Astrocyte (in vitro differentiated cells and primary cell): ENCODE data around the gene YPEL1. TPM values are rescaled to one million over a fixed set of nuclear protein-coding genes. Genes with fewer than 3 reads are reported as not detected.

ENCODE experiments used
- DNase-seq: peaks from one replicate; pipeline ENCODE4 v3.0.0-alpha.2; 2010; ENCODE audit warnings: low read depth
- FAIRE-seq: peaks from 2 replicates; lab custom pipeline; 2011; peaks lifted over from hg19 to GRCh38; lab: Jason Lieb, UNC
- H2AFZ ChIP-seq: 2 replicates; pipeline ENCODE4 v1.6.0; 2012; ENCODE audit warnings: low read depth, low read length, inconsistent platforms
- H3K27ac ChIP-seq: 2 replicates; pipeline ENCODE4 v1.5.1; 2011; ENCODE audit warnings: low read depth, low read length, inconsistent platforms
- H3K27me3 ChIP-seq: 2 replicates; pipeline ENCODE4 v1.6.0; 2011; ENCODE audit warnings: low read length, inconsistent platforms; ENCODE audit not compliant: insufficient read depth
- H3K36me3 ChIP-seq: 2 replicates; pipeline ENCODE4 v1.5.1; 2011; ENCODE audit warnings: low read length, inconsistent platforms; ENCODE audit not compliant: insufficient read depth
- H3K4me1 ChIP-seq: 2 replicates; pipeline ENCODE4 v1.5.1; 2011; ENCODE audit warnings: low read length, inconsistent platforms; ENCODE audit not compliant: insufficient read depth
- H3K4me2 ChIP-seq: 2 replicates; pipeline ENCODE4 v1.6.0; 2012; ENCODE audit warnings: low read length, inconsistent platforms
- H3K4me3 ChIP-seq: 2 replicates; pipeline ENCODE4 v1.5.1; 2011; ENCODE audit warnings: low read depth, mild to moderate bottlenecking, low read length, inconsistent platforms; ENCODE audit not compliant: insufficient read depth
- H3K79me2 ChIP-seq: 2 replicates; pipeline ENCODE4 v1.6.0; 2012; ENCODE audit warnings: mild to moderate bottlenecking, low read length, inconsistent platforms; ENCODE audit not compliant: insufficient read depth
- H3K9ac ChIP-seq: 2 replicates; pipeline ENCODE4 v1.6.0; 2012; ENCODE audit warnings: mild to moderate bottlenecking, low read length, inconsistent platforms
- H3K9me3 ChIP-seq: 2 replicates; pipeline ENCODE4 v1.5.1; 2012; ENCODE audit warnings: low read depth, mild to moderate bottlenecking, low read length, inconsistent platforms; ENCODE audit not compliant: insufficient read depth
- H4K20me1 ChIP-seq: 2 replicates; pipeline ENCODE4 v1.6.0; 2012; ENCODE audit warnings: low read length, inconsistent platforms; ENCODE audit not compliant: insufficient read depth
- H3K27ac Mint-ChIP-seq: one replicate; pipeline ENCODE4 v1.8.0; 2021; ENCODE audit warnings: mild to moderate bottlenecking, mixed read lengths; ENCODE audit not compliant: unreplicated experiment
- H3K27me3 Mint-ChIP-seq: one replicate; pipeline ENCODE4 v1.8.0; 2021; ENCODE audit warnings: low read depth, mixed read lengths; ENCODE audit not compliant: unreplicated experiment
- H3K36me3 Mint-ChIP-seq: one replicate; pipeline ENCODE4 v1.8.0; 2021; ENCODE audit warnings: low read depth, mixed read lengths; ENCODE audit not compliant: unreplicated experiment
- H3K4me1 Mint-ChIP-seq: one replicate; pipeline ENCODE4 v1.8.0; 2021; ENCODE audit warnings: low read depth, mixed read lengths; ENCODE audit not compliant: unreplicated experiment
- H3K4me3 Mint-ChIP-seq: one replicate; pipeline ENCODE4 v1.8.0; 2021; ENCODE audit warnings: mild to moderate bottlenecking, moderate library complexity, mixed read lengths; ENCODE audit not compliant: unreplicated experiment
- H3K9me3 Mint-ChIP-seq: one replicate; pipeline ENCODE4 v1.8.0; 2021; ENCODE audit warnings: mild to moderate bottlenecking, mixed read lengths; ENCODE audit not compliant: unreplicated experiment
- CTCF ChIP-seq: IDR thresholded peaks from 2 replicates; pipeline ENCODE4 v1.5.1; 2011; ENCODE audit warnings: low read depth, mild to moderate bottlenecking, inconsistent platforms, low read length, moderate library complexity; ENCODE audit not compliant: insufficient read depth
- EZH2 ChIP-seq: IDR thresholded peaks from 2 replicates; pipeline ENCODE4 v1.6.1; 2012; ENCODE audit warnings: mild to moderate bottlenecking, low read length, inconsistent platforms; ENCODE audit not compliant: insufficient read depth
- total RNA-seq: library from RNA; stranded (reverse); gene quantifications from 2 replicates; pipeline ENCODE4 v1.2.1, GENCODE V29; 2021

Gene YPEL1
- total RNA-seq, 1 donor from 2014 or later = 0.86 TPM

DNA sequence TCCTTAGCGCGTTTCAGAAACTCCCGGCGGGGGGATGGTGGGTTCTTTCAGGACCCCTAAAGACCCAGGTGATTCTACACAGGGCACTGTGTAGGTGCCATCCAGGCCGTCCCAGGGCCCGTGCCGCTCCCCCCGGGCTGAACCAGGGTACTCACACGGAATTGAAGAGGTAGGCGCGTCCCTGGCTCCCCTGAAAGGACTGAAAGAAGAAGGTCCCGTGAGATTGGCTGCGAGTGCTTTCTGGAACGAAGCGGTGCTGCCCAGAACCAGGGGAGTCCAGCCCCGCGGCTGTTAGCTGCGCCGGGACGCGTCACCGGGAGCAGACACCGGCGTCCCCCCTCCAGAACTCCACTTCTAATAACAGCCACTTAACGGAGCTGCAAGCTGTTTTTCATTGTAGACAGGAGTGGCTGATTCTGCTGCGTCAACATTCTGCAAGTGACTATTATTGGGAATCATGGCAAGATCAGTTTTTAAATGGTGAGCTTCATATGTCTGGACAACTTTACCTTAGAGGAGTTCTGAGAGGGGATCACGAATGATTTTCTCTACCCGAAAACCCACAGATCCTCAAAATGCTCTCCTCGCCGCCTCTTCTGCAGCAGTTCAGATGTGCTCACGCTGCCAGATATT lies 31.8 kb downstream of the YPEL1 start:
- no peak for FAIRE-seq
- H3K4me3 ChIP-seq = no peak overlapping the region
- peaks cover 10% of the 10 kb centered on the region for H3K36me3 Mint-ChIP-seq

DNA sequence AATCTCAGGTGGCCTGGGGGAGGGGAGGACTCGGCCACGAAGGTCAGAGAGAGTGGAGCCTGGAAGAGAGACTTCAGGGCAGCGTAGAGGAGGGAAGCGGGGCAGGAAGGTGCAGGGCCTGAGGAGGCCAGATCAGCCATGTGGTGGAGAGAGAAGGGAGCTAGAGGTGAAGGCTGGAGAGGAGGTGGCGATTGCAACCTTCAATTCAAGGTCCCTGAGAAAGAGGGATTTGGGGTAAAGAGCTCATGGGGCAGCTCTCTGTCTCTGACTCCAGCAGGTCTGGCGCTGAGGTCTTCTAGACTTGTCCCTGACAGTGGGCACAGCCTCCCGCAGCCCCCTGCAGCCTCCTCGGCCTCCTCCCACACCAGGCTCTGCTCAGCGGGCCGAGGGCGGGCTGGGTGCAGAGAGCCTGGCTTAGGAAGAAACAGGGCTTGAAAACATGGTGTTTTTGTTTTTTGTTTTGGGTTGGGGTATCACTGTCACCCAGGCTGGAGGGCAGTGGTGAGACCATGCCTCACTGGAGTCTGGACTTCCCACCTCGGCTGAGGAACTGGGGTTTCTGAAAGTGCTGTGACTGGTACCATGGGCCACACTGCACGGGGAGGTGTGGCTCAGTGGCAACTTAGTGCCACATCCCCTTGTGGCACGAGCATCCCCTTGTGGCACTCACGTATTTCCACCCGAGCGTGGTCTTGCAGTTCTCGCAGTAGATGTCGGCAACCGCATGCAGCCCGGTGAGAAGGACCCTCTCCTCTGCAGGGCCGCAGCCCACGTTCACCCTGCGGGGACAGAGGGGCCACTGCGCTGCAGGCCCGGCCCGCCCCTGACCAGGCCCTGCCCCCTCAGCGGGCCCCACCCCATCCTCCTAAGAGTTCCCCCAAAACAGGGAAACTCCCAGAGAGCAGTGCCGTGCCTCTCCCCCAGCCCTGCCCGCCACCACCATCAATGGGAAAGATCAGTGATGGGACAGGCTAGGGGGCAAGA lies 32.6 kb downstream of the YPEL1 start:
- H3K79me2 ChIP-seq = no peaks in the 10 kb centered on the region
- TF ChIP-seq EZH2 (no peak), CTCF (no peak)
- DNase-seq = no peak
- H3K9me3 Mint-ChIP-seq = no peaks in the 10 kb centered on the region
- no peaks in the 10 kb centered on the region for H3K9me3 ChIP-seq
- H3K4me2 ChIP-seq = no peak overlapping the region
- no peak overlapping the region for H3K4me3 ChIP-seq
- no peak overlapping the region for H3K9ac ChIP-seq
- no peaks in the 10 kb centered on the region for H4K20me1 ChIP-seq
- peaks cover 10% of the 10 kb centered on the region for H3K36me3 Mint-ChIP-seq
- H3K4me1 ChIP-seq = peaks cover 19% of the 10 kb centered on the region
- no peak overlapping the region for H3K27ac ChIP-seq
- H3K27me3 ChIP-seq = no peaks in the 10 kb centered on the region
- H3K27me3 Mint-ChIP-seq = no peaks in the 10 kb centered on the region
- no peaks in the 10 kb centered on the region for H3K36me3 ChIP-seq
- FAIRE-seq = no peak
- H3K27ac Mint-ChIP-seq = peak overlapping the region; percentile 14
- no peak overlapping the region for H3K4me3 Mint-ChIP-seq
- peaks cover 11% of the 10 kb centered on the region for H3K4me1 Mint-ChIP-seq
- H2AFZ ChIP-seq = no peak overlapping the region

More for the DNA sequence above, 31.8 kb downstream of the YPEL1 start:
- no peaks in the 10 kb centered on the region for H3K27me3 ChIP-seq
- H3K9ac ChIP-seq = no peak overlapping the region
- H2AFZ ChIP-seq = no peak overlapping the region
- peaks cover 7% of the 10 kb centered on the region for H3K4me1 Mint-ChIP-seq
- no peak overlapping the region for H3K27ac ChIP-seq
- no peak overlapping the region for H3K4me2 ChIP-seq
- TF ChIP-seq CTCF (no peak), EZH2 (no peak)
- no peaks in the 10 kb centered on the region for H3K36me3 ChIP-seq
- H3K27ac Mint-ChIP-seq = no peak overlapping the region
- H3K9me3 Mint-ChIP-seq = no peaks in the 10 kb centered on the region
- no peaks in the 10 kb centered on the region for H3K9me3 ChIP-seq
- no peaks in the 10 kb centered on the region for H4K20me1 ChIP-seq
- H3K79me2 ChIP-seq = no peaks in the 10 kb centered on the region
- H3K27me3 Mint-ChIP-seq = no peaks in the 10 kb centered on the region
- DNase-seq = no peak
- H3K4me1 ChIP-seq = peaks cover 11% of the 10 kb centered on the region
- no peak overlapping the region for H3K4me3 Mint-ChIP-seq
